SK-N-SH (cell line): Measurements from ENCODE around the gene CALML4. TPM values are rescaled to one million over a fixed set of nuclear protein-coding genes. Genes with fewer than 3 reads are reported as not detected.

ENCODE experiments used
- CTCF ChIA-PET: fragments of 300-600, 350-600 bp; formaldehyde crosslinking; extraction: SDS; loops from one replicate; lab custom pipeline; 2021; lab: Yijun Ruan, JAX
- POLR2A ChIA-PET: fragments of 350-600 bp; sonication (Branson Sonifier 250); formaldehyde crosslinking; extraction: SDS; loops from one replicate; lab custom pipeline; 2020; ENCODE audit warnings: antibody characterized with exemption, inconsistent platforms; lab: Yijun Ruan, JAX
- DNase-seq: peaks from one replicate; pipeline ENCODE4 v3.0.0; 2012
- H2AFZ ChIP-seq: fragments of 200-600 bp; sonication (generic); 2 replicates; pipeline ENCODE4 v1.8.1; 2016; ENCODE audit warnings: antibody characterized with exemption, mild to moderate bottlenecking, low read depth
- H3F3A ChIP-seq: fragments of 200-600 bp; sonication (generic); replicated peaks from 2 replicates; pipeline ENCODE3; 2016; ENCODE audit warnings: antibody characterized with exemption, mild to moderate bottlenecking; ENCODE audit not compliant: insufficient read depth
- H3K27ac ChIP-seq, 2 experiments: fragments of 200-500 bp in 1 of 2; fragments of 200-600 bp in 1 of 2; sonication (Bioruptor generic) in 1 of 2; sonication (generic), shearing (Covaris generic) in 1 of 2; 2 replicates each; pipeline versions ENCODE4 v1.5.1 to v1.6.1; 2014 to 2016; ENCODE audit warnings: low read depth in 2 of 2, inconsistent platforms in 1 of 2, low read length in 1 of 2, mild to moderate bottlenecking in 1 of 2, mixed read lengths in 1 of 2
- H3K27me3 ChIP-seq: fragments of 200-600 bp; sonication (generic), shearing (Covaris generic); 2 replicates; pipeline ENCODE4 v1.6.1; 2016; ENCODE audit warnings: mixed run types; ENCODE audit not compliant: insufficient read depth
- H3K36me3 ChIP-seq, 2 experiments: fragments of 200-500 bp in 1 of 2; fragments of 200-600 bp in 1 of 2; sonication (Bioruptor generic) in 1 of 2; sonication (generic) in 1 of 2; replicated peaks in 1 of 2; 2 replicates each; pipeline versions ENCODE3 to v1.5.1; 2014 to 2016; ENCODE audit warnings: low read length in 1 of 2, mild to moderate bottlenecking in 1 of 2; ENCODE audit not compliant: insufficient read depth in 2 of 2, control insufficient read depth in 1 of 2
- H3K4me1 ChIP-seq, 2 experiments: fragments of 200-500 bp in 1 of 2; fragments of 200-600 bp in 1 of 2; sonication (Bioruptor generic) in 1 of 2; sonication (generic), shearing (Covaris generic) in 1 of 2; 2 replicates each; pipeline versions ENCODE4 v1.5.1 to v1.6.1; 2014 to 2016; ENCODE audit warnings: low read depth in 1 of 2, low read length in 1 of 2, mixed run types in 1 of 2; ENCODE audit not compliant: insufficient read depth in 2 of 2, control insufficient read depth in 1 of 2
- H3K4me2 ChIP-seq: fragments of 200-600 bp; sonication (generic), shearing (Covaris generic); 2 replicates; pipeline ENCODE4 v1.6.1; 2017; ENCODE audit warnings: mixed run types
- H3K4me3 ChIP-seq, 2 experiments: fragments of 200-500 bp in 1 of 2; fragments of 200-600 bp in 1 of 2; sonication (Bioruptor generic) in 1 of 2; sonication (generic), shearing (Covaris generic) in 1 of 2; 2 replicates each; pipeline versions ENCODE4 v1.5.1 to v1.8.1; 2014 to 2016; ENCODE audit warnings: low read depth in 2 of 2, inconsistent platforms in 1 of 2, low read length in 1 of 2, mild to moderate bottlenecking in 1 of 2, mixed read lengths in 1 of 2, moderate library complexity in 1 of 2
- H3K79me2 ChIP-seq: fragments of 200-600 bp; sonication (generic); 2 replicates; pipeline ENCODE4 v1.8.1; 2017; ENCODE audit warnings: mild to moderate bottlenecking; ENCODE audit not compliant: insufficient read depth
- H3K9ac ChIP-seq: fragments of 200-600 bp; sonication (generic); 2 replicates; pipeline ENCODE4 v1.6.1; 2017; ENCODE audit warnings: mixed run types
- H3K9me2 ChIP-seq: fragments of 200-600 bp; sonication (generic); 2 replicates; pipeline ENCODE4 v1.6.1; 2017; ENCODE audit warnings: mixed run types
- H3K9me3 ChIP-seq: fragments of 200-600 bp; sonication (generic); 2 replicates; pipeline ENCODE4 v1.6.1; 2017; ENCODE audit warnings: mixed run types, mild to moderate bottlenecking, moderate library complexity
- H4K20me1 ChIP-seq: fragments of 200-600 bp; sonication (generic); 2 replicates; pipeline ENCODE4 v1.6.1; 2017; ENCODE audit warnings: mild to moderate bottlenecking, mixed run types; ENCODE audit not compliant: insufficient read depth
- CHD2 ChIP-seq: fragments of 150-350 bp; IDR thresholded peaks from 2 replicates; pipeline ENCODE4 v1.6.1; 2018; ENCODE audit warnings: low read length; ENCODE audit not compliant: partially characterized antibody
- ELF1 ChIP-seq: IDR thresholded peaks from 2 replicates; pipeline ENCODE4 v1.4.0; 2012
- EP300 ChIP-seq, 2 experiments: IDR thresholded peaks; 2 replicates each; pipeline versions ENCODE4 v1.4.0 to v1.6.1; 2012; ENCODE audit warnings: borderline replicate concordance in 1 of 2, low read depth in 1 of 2, low read length in 1 of 2
- FOSL2 ChIP-seq: IDR thresholded peaks from 2 replicates; pipeline ENCODE4 v1.4.0; 2012; ENCODE audit warnings: low read depth, mild to moderate bottlenecking, moderate library complexity, borderline replicate concordance
- JUND ChIP-seq: IDR thresholded peaks from 2 replicates; pipeline ENCODE4 v1.4.0; 2012
- MXI1 ChIP-seq: IDR thresholded peaks from 2 replicates; pipeline ENCODE4 v1.6.1; 2012; ENCODE audit warnings: mild to moderate bottlenecking, low read depth, low read length, improper control_type of control experiment
- NFIC ChIP-seq: IDR thresholded peaks from 2 replicates; pipeline ENCODE4 v1.4.0; 2012; ENCODE audit warnings: borderline replicate concordance
- NRF1 ChIP-seq: IDR thresholded peaks from 2 replicates; pipeline ENCODE4 v1.6.1; 2012; ENCODE audit warnings: low read depth, mild to moderate bottlenecking, low read length
- POLR2AphosphoS5 ChIP-seq: IDR thresholded peaks from 2 replicates; pipeline ENCODE4 v1.6.1; 2012; ENCODE audit warnings: low read depth, low read length
- RCOR1 ChIP-seq: fragments of 150-350 bp; IDR thresholded peaks from 2 replicates; pipeline ENCODE4 v1.6.1; 2017; ENCODE audit warnings: antibody characterized with exemption, low read length
- SMC3 ChIP-seq: IDR thresholded peaks from 2 replicates; pipeline ENCODE4 v1.6.1; 2012; ENCODE audit warnings: low read depth, low read length, improper control_type of control experiment
- TAF1 ChIP-seq: IDR thresholded peaks from 2 replicates; pipeline ENCODE4 v1.6.1; 2012; ENCODE audit warnings: low read depth, mild to moderate bottlenecking, low read length, moderate library complexity, borderline replicate concordance
- TEAD4 ChIP-seq: IDR thresholded peaks from 2 replicates; pipeline ENCODE4 v1.4.0; 2012; ENCODE audit warnings: mild to moderate bottlenecking, borderline replicate concordance; ENCODE audit not compliant: insufficient read depth
- WGBS: methylation state at CpG from one replicate; pipeline ENCODE4 v1.1.6; 2017; ENCODE audit warnings: low lambda C conversion rate; 5-methylcytosine and 5-hydroxymethylcytosine counted together
- polyA plus RNA-seq, 3 experiments: library from polyadenylated mRNA; depleted of rRNA; stranded (reverse); fragments of >200 nt; gene quantifications; 2 replicates each; pipeline ENCODE4 v1.2.3, GENCODE V29; 2012
- TF ChIP-seq, protein P1 (sequence below): IDR thresholded peaks from 2 replicates; pipeline ENCODE4 v1.4.0; 2012; ENCODE audit warnings: low read depth

Gene CALML4
- polyA plus RNA-seq, 1 of the 3 experiments (the other 2 are of a cell fraction) = 3.1 TPM

DNA sequence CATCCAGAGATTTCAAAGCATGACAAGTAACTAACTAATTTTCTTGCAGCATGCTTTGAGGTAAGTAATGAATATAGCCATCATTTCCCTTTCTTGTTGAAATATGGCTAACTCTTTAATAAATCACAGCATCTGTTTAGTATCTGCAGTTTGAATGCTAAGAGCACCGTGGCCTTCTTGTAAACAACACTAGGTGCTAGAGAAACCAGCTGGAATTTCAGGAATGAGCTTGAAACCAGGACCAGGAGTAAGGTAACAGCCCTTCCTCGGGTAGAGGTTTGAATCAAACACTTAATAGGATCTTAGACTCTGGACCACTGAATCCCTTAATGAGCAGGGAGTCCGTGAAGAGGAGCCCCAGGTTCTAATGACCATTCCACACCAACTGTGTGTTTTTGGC lies 13.6 kb downstream of the CALML4 start:
- Histone ChIP-seq H3K27ac (no peak overlapping the region), H3F3A (peaks cover 20% of the 10 kb centered on the region), H4K20me1 (no peaks in the 10 kb centered on the region), H3K9me3 (no peaks in the 10 kb centered on the region), H3K4me2 (no peak overlapping the region), H3K9me2 (no peaks in the 10 kb centered on the region), H3K36me3 (peaks cover 34 to 38% of the 10 kb centered on the region in 2 experiments), H3K27me3 (no peaks in the 10 kb centered on the region)
- ChIA-PET CTCF (interaction anchor here (1.0 to 2.0 kb wide), 5 partner anchors 12 to 328 kb away, joined by 3 to 9 read pairs (median 3); no protein-coding TSS in a partner anchor), POLR2A (no interaction called here)
- TF ChIP-seq NFIC = no peak
- 0 out of 2 replicates have a peak, but pooled peaks have one; percentile 8 for TF ChIP-seq POLR2AphosphoS5
- TF ChIP-seq, all 33 proteins: peak for 1
- WGBS = 68% methylated on average over 3 of the region's 3 CpGs
- Histone ChIP-seq H3K4me3 (no peak overlapping the region), H2AFZ (no peak overlapping the region), H3K9ac (no peak overlapping the region), H3K79me2 (no peaks in the 10 kb centered on the region; the same call in 1 of the 2 replicates), H3K4me1 (peaks cover 17 to 21% of the 10 kb centered on the region in 2 experiments; a peak in 3 of 4 replicates)
- no peak for DNase-seq

GRCh38 chr15:68190048-68190447 lies 15.1 kb downstream of the CALML4 start:
- H3K27ac ChIP-seq = no peak overlapping the region
- ChIA-PET CTCF (interaction anchor here (1.2 kb wide), 1 partner anchor 13 kb away, joined by 3 read pairs; no protein-coding TSS in a partner anchor), POLR2A (no interaction called here)
- DNase-seq = no peak
- no peak overlapping the region for H2AFZ ChIP-seq
- H3K4me2 ChIP-seq = no peak overlapping the region
- peaks cover 28% of the 10 kb centered on the region for H3F3A ChIP-seq
- H3K4me3 ChIP-seq = no peak overlapping the region
- H4K20me1 ChIP-seq = no peaks in the 10 kb centered on the region
- H3K79me2 ChIP-seq = no peaks in the 10 kb centered on the region; the same call in 1 of the 2 replicates
- H3K9me3 ChIP-seq = no peaks in the 10 kb centered on the region
- H3K36me3 ChIP-seq = peaks cover 36 to 40% of the 10 kb centered on the region in 2 experiments
- no peak overlapping the region for H3K9ac ChIP-seq
- WGBS = 90% methylated on average over 4 of the region's 4 CpGs
- H3K27me3 ChIP-seq = no peaks in the 10 kb centered on the region
- peaks cover 16 to 18% of the 10 kb centered on the region in 2 experiments; a peak in 3 of 4 replicates for H3K4me1 ChIP-seq
- no peaks in the 10 kb centered on the region for H3K9me2 ChIP-seq
- TF ChIP-seq EP300 (IDR thresholded peaks at IDR 0.05; ENCODE audit: borderline replicate concordance in 1 of 2, low read depth in 1 of 2, low read length in 1 of 2) (no peak), TEAD4 (no peak), NRF1 (no peak), FOSL2 (no peak), ELF1 (no peak), JUND (no peak), RCOR1 (no peak), SMC3 (no peak), CHD2 (no peak)
- TF ChIP-seq, protein P1, sequence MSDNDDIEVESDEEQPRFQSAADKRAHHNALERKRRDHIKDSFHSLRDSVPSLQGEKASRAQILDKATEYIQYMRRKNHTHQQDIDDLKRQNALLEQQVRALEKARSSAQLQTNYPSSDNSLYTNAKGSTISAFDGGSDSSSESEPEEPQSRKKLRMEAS = no peak

- Histone ChIP-seq H3F3A (peaks cover 31% of the 10 kb centered on the region), H3K79me2 (no peaks in the 10 kb centered on the region; the same call in 1 of the 2 replicates), H2AFZ (no peak overlapping the region), H3K4me3 (no peak overlapping the region), H3K4me2 (no peak overlapping the region; the same call in 1 of the 2 replicates), H3K4me1 (peaks cover 18 to 23% of the 10 kb centered on the region in 2 experiments), H3K9me2 (no peaks in the 10 kb centered on the region), H3K9ac (no peak overlapping the region), H3K9me3 (no peaks in the 10 kb centered on the region), H3K27ac (peak overlapping the region; percentile 35 to 72; a peak in 2 of 4 replicates), H4K20me1 (no peaks in the 10 kb centered on the region), H3K36me3 (peaks cover 45 to 50% of the 10 kb centered on the region in 2 experiments), H3K27me3 (no peaks in the 10 kb centered on the region)
- 89% methylated on average over 2 of the region's 2 CpGs for WGBS
- no peak for TF ChIP-seq MXI1
- no peak for TF ChIP-seq TAF1
- ChIA-PET POLR2A (no interaction called here), CTCF (interaction anchor here (1.2 to 1.3 kb wide), 2 partner anchors 13 to 22 kb away, joined by 3 to 5 read pairs; no protein-coding TSS in a partner anchor)
- DNase-seq = no peak
Measured at GRCh38 chr15:68188647-68189046, 16.5 kb downstream of the CALML4 start.
